Inferior parietal cortex (tissue), 1 donor: Measurements from ENCODE around the gene NLGN2.

Experiments used
- DNase-seq: peaks from one replicate; pipeline ENCODE4 v3.0.0-alpha.2; 2016; ENCODE audit errors: extremely low spot score

NLGN2 gene

GRCh38 chr17:7437950-7438614 lies 30.4 kb downstream of the NLGN2 start:
- DNase-seq = no peak

- no peak for DNase-seq
These were observed 31.2 kb downstream of the NLGN2 start for GRCh38 chr17:7438656-7439460.

GRCh38 chr17:7439462-7440112 lies 31.9 kb downstream of the NLGN2 start, which contains the start of gene FGF11:
Gene FGF11, plus strand, starts transcription at chr17:7439512. Its CDS starts 109 bp downstream, at chr17:7439621.
- no peak for DNase-seq

- DNase-seq = no peak
These were observed 32.6 kb downstream of the NLGN2 start for GRCh38 chr17:7440113-7440833.

- no peak for DNase-seq
These were observed 33.2 kb downstream of the NLGN2 start for GRCh38 chr17:7440834-7441195.

GRCh38 chr17:7441266-7441665 lies 33.6 kb downstream of the NLGN2 start:
- no peak for DNase-seq

- no peak for DNase-seq
These were observed 34.5 kb downstream of the NLGN2 start for GRCh38 chr17:7442142-7442541.

GRCh38 chr17:7443499-7444485 lies 36.1 kb downstream of the NLGN2 start:
- no peak for DNase-seq

GRCh38 chr17:7444682-7445618 lies 37.3 kb downstream of the NLGN2 start, which contains the start of gene CHRNB1:
Gene CHRNB1, plus strand, starts transcription at chr17:7445061. Its CDS starts 67 bp downstream, at chr17:7445128.
- peak; percentile 57 for DNase-seq

GRCh38 chr17:7445619-7445968 lies 37.9 kb downstream of the NLGN2 start:
- DNase-seq = no peak

GRCh38 chr17:7448461-7448860 lies 40.8 kb downstream of the NLGN2 start:
- no peak for DNase-seq

- DNase-seq = no peak
These were observed 52.4 kb downstream of the NLGN2 start for GRCh38 chr17:7459961-7460545.

GRCh38 chr17:7460850-7461660 lies 53.4 kb downstream of the NLGN2 start:
- DNase-seq = no peak

GRCh38 chr17:7462474-7463371 lies 55.1 kb downstream of the NLGN2 start:
- DNase-seq = no peak

- DNase-seq = no peak
These were observed 55.8 kb downstream of the NLGN2 start for GRCh38 chr17:7463372-7463846.

- no peak for DNase-seq
These were observed 56.4 kb downstream of the NLGN2 start for GRCh38 chr17:7464081-7464480.

GRCh38 chr17:7465597-7466275 lies 58.1 kb downstream of the NLGN2 start:
- no peak for DNase-seq
